ENCODE measurements around the gene DIDO1.

The DIDO1 gene

DNA sequence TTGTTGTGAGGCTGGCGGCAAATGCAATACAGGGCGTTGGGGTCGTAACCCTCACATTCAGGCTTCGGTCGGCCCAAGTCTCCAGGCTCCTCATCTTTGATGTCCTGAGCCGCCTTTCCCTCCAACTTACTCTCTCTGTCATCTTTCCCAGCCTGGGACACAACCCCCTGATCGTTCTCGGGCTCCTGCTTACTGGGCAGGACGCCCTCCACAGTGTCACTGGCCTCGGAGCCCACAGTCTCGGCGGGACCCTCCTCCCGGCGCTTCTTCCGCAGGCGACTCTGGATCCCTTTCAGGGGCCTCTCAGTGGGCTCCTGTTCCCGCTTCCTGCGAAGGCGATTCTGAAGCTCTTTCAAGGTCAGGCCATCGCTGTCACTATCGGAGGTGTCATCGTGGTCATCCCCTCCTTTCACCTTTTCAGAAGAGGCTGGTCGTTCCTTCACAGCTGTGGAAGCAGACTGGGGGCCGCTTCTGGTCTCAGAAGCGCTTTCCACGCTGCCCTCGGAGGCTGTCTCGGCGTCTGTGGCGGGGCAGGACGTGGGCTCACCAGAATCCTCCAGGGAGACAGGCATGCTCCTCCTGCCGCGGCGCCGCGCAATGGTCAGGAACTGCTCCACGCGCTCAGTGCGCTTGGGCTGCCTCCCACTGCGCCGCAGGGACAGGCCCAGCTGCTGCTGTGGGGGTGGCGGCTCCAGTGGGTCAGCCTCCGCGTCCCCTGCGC lies 15.4 kb downstream of the DIDO1 start:
- Mint-ChIP-seq H3K27me3 (ENCODE audit: low read depth, poor library complexity) (no peaks in the 10 kb centered on the region), H3K9me3 (no peaks in the 10 kb centered on the region), H3K4me1 (peaks cover 28% of the 10 kb centered on the region), H3K4me3 (no peak overlapping the region), H3K36me3 (ENCODE audit: low read depth) (peaks cover 60% of the 10 kb centered on the region), H3K27ac (peak overlapping the region; percentile 77)
- DNase-seq, result no peak
- TF ChIP-seq, protein P1, sequence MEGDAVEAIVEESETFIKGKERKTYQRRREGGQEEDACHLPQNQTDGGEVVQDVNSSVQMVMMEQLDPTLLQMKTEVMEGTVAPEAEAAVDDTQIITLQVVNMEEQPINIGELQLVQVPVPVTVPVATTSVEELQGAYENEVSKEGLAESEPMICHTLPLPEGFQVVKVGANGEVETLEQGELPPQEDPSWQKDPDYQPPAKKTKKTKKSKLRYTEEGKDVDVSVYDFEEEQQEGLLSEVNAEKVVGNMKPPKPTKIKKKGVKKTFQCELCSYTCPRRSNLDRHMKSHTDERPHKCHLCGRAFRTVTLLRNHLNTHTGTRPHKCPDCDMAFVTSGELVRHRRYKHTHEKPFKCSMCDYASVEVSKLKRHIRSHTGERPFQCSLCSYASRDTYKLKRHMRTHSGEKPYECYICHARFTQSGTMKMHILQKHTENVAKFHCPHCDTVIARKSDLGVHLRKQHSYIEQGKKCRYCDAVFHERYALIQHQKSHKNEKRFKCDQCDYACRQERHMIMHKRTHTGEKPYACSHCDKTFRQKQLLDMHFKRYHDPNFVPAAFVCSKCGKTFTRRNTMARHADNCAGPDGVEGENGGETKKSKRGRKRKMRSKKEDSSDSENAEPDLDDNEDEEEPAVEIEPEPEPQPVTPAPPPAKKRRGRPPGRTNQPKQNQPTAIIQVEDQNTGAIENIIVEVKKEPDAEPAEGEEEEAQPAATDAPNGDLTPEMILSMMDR (IDR thresholded peaks at IDR 0.05), result no peak

DNA sequence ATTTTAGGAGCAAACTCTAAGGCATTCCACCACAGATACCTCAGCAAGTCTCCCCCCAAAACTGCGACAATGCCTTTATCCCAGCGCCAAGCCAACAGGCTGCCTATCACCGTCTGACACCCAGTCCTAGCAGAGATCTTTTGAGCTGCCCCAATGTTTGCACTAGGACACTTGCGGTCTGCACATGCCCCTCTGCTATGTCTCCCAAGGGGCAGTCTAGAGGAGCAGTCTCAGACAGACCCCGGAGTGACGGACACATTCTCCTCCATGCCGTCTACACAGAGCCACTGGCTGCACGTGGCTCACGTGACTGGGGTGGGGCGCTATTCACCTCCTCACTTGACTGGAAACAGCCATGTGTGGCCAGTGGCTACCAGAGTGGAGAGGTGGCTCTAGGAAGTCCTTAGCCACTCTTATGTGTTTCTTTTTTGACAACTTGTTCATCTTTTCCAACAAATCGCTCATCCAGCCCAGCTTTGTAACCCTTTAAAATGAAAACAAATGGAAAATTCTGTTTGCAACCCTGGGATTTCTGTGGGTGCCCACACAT lies 16.0 kb downstream of the DIDO1 start:
- no peak for DNase-seq
- Mint-ChIP-seq H3K9me3 (no peaks in the 10 kb centered on the region), H3K4me1 (peaks cover 21% of the 10 kb centered on the region), H3K27me3 (ENCODE audit: low read depth, poor library complexity) (no peaks in the 10 kb centered on the region), H3K36me3 (ENCODE audit: low read depth) (peaks cover 67% of the 10 kb centered on the region), H3K27ac (no peak overlapping the region), H3K4me3 (no peak overlapping the region)
- TF ChIP-seq, protein P1 (IDR thresholded peaks at IDR 0.05), result no peak

DNA sequence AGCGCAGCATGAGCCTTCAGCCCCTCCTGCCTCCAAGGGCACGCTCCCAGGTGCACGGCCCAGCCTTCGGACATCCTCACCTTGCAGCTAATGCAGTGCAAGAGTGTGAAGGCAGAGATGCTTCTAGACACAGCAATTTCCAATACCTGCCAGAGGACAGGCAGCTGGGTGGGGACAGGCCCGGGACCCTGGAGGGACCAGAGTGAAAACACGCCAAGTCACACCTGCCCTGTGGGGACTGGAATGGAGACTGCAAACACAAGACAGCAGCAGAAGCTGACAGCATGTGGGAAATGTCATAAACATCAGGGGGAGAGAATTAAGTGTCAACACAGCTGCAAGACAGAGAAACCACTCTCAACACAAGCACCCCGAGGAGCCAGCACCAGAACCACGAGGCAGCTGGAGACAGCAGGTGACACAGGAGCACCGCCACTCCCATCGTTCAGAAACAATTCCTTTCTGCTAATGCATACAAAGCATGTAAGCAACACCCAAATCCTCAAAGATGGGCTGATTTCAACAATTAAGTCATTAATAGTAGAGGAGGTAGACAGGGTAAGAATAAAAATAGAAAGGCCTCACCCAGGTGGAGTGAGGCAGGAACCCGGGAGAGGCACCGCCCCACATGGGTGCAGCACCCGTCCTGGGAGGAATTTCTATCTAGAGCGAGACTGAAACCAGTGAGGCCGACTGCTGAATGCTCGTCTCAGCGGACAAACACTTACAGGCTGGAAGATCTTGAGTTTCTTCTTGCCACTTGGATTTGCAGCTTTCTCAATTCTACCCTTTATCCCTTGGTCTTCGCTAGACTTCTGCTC lies 17.1 kb downstream of the DIDO1 start:
- H3K36me3 Mint-ChIP-seq (ENCODE audit: low read depth), result peaks cover 76% of the 10 kb centered on the region
- no peak for DNase-seq
- no peak overlapping the region for H3K27ac Mint-ChIP-seq
- no peak overlapping the region for H3K4me3 Mint-ChIP-seq
- TF ChIP-seq, protein P1 (IDR thresholded peaks at IDR 0.05), result no peak
- no peaks in the 10 kb centered on the region for H3K27me3 Mint-ChIP-seq (ENCODE audit: low read depth, poor library complexity)
- no peaks in the 10 kb centered on the region for H3K9me3 Mint-ChIP-seq
- H3K4me1 Mint-ChIP-seq, result peaks cover 10% of the 10 kb centered on the region

DNA sequence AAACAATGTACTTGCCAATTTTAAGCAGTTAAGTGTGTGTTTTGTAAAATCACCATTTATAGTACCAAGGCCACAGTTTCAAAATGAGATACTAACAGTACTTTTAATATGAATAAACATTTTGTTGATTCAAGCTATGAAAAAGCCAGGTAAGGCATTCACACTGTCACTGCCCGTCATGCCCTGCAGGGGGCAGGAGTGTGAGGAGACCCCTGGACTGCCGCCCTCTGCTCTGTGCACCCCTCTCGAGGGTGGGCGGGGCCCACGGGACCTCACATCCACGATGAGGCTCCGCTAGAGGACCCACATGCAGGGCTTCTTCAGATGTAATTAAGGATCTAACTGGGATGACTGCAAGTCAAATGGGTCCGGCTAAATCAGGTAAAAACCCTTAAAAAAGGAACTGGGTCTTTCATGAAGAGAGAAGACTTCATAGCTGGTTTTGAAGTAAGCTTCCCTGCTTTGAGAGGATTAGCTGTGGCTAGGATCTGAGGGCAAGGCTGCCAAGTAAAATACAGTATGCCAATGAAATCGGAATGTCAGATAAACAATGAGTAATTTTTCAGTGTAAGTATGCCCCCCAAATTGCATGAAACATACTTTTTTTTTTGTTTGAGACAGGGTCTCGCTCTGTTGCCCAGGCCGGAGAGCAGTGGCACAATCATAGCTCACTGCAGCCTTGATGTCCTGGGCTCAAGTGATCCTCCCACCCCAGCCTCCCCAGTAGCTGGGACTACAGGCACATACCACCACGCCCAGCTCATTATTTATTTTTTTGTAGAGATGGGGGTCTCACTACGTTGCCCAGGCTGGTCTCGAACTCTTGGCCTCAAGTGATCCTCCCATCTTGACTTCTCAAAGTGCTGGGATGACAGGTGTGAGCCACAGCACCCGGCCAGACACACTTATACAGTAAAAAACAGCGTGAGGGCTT lies 18.7 kb downstream of the DIDO1 start:
- TF ChIP-seq, protein P1 (IDR thresholded peaks at IDR 0.05), result peak; percentile 60
- no peak overlapping the region for H3K27ac Mint-ChIP-seq
- no peaks in the 10 kb centered on the region for H3K27me3 Mint-ChIP-seq (ENCODE audit: low read depth, poor library complexity)
- H3K36me3 Mint-ChIP-seq (ENCODE audit: low read depth), result peaks cover 78% of the 10 kb centered on the region
- no peaks in the 10 kb centered on the region for H3K4me1 Mint-ChIP-seq
- no peaks in the 10 kb centered on the region for H3K9me3 Mint-ChIP-seq
- H3K4me3 Mint-ChIP-seq, result no peak overlapping the region
- DNase-seq, result peak; percentile 44

DNA sequence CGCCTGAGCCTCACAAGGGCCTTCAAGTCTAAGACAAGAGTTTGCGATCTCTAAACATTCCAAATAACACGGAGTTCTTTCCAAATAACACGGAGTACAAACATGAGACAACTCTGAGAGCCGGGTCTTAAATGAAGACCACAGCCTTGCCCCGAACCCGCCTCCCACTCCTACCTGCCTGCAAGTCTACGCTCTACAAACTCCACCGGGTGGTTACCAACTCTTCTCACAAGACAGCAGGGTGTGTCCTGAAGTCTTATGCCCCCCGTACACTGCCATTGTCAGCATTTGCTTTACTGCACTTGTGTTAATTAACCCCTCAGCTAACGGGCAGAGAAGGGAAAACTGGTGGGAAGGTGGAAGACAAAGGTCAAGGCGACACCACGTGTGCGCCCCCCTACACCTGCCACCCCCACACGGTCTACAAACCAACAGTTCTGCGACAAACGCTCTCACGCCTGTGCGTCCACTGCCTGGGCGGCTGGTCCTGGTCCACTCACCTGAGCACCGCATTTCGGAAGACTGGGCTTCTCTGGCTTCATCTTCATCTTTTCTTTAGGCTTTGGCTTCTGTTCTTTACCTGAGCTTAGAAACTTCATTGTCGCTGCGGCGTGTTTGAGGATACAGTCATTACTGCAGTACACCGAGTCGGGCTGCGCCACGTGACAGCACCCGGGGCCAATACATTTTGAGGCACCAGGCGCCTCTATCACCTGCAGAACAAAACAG lies 19.5 kb downstream of the DIDO1 start:
- no peaks in the 10 kb centered on the region for H3K4me1 Mint-ChIP-seq
- no peaks in the 10 kb centered on the region for H3K27me3 Mint-ChIP-seq (ENCODE audit: low read depth, poor library complexity)
- peaks cover 82% of the 10 kb centered on the region for H3K36me3 Mint-ChIP-seq (ENCODE audit: low read depth)
- H3K9me3 Mint-ChIP-seq, result no peaks in the 10 kb centered on the region
- H3K4me3 Mint-ChIP-seq, result no peak overlapping the region
- no peak for DNase-seq
- TF ChIP-seq, protein P1 (IDR thresholded peaks at IDR 0.05), result no peak
- H3K27ac Mint-ChIP-seq, result no peak overlapping the region

Data from nephron progenitor cell (in vitro differentiated cells).